GM18505 (cell line): ENCODE data around the gene GNA15.

Experiments
- ATAC-seq: cut with Tn5 transposase; IDR thresholded peaks from one replicate; pipeline ENCODE4 v1.9.1; 2021; ENCODE audit not compliant: unreplicated experiment
- POLR2A ChIP-seq: IDR thresholded peaks from 4 replicates; pipeline ENCODE4 v1.6.1; 2011; ENCODE audit warnings: borderline replicate concordance; ENCODE audit not compliant: insufficient read depth, insufficient read length; ENCODE audit errors: extremely low read depth

GNA15 gene

DNA sequence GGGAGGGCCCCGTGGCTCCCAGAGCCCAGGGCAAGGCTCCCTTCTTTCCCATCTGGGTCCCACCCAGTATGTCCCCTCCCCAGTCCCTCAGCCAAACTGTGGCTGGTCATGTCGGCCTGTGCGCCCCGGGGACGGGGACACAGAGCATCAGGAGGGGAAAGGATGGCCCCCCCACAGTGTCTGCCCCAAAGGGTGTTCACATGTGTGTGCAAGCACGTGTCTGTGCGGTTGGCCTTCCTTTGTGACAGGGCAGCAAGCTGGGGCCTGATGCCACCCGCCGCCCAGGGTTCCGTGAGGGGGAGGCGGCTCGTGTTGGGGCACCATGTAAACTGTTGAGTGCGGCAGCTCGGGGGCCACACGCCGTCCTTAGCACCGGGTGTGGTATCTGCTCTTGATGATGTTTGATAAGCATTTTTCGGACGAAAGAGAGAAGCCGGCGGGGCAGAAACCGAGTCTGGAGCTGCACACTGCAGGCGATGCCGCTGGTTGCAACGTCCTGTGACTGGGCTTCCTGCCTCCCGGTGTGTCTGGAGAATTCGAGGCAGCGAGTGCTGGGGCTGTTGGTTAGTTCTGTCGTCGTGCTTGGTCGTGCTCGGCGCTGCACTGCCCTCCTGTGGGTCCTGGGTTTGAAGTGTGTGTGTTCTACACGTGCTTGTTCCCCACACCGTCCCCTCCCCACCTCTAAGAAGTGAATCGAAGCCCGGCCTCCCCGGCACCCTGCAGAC, 23.3 kb upstream of the GNA15 start:
- ATAC-seq: no peak

DNA sequence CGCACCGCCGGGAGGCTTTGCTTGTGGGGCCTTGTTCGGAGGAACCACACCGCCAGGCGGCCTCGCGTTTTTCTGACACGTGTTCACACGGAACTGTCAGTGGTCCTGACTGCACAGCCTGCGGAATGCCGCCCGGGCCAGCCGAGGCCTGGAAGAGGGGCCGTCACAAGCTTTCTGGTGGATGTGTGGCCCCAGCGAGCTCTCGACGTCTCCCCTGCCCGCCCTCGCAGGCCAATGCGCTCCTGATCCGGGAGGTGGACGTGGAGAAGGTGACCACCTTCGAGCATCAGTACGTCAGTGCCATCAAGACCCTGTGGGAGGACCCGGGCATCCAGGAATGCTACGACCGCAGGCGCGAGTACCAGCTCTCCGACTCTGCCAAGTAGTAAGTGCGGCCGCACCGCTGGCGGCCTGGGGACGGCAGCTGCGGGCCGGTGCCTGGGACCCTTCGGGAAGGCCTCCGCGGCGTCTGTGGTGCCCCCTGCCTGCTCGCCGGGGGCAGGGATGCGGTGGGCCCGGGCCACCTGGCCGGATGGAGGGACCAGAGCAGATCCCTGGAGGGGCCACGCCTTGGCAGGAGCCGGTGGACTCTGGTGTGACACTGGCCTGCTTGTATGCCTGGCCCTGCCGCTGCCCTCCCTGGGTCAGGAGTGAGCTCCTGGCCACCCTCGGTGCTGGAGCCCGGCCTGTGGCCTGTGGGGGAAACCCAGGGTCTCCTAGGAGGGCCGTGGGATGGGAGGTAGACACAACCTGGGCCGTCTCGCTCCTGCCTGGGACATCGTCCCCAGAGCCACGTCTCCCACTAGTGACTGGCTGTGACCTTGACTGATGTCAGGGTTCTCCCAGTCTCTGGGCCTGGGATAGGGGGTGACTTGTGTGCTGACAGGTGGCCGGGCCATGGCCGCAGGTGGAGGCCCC, 22.5 kb upstream of the GNA15 start:
- ATAC-seq: no peak
- no peak for TF ChIP-seq POLR2A

More for the DNA sequence above, 23.3 kb upstream of the GNA15 start:
- TF ChIP-seq POLR2A: no peak

DNA sequence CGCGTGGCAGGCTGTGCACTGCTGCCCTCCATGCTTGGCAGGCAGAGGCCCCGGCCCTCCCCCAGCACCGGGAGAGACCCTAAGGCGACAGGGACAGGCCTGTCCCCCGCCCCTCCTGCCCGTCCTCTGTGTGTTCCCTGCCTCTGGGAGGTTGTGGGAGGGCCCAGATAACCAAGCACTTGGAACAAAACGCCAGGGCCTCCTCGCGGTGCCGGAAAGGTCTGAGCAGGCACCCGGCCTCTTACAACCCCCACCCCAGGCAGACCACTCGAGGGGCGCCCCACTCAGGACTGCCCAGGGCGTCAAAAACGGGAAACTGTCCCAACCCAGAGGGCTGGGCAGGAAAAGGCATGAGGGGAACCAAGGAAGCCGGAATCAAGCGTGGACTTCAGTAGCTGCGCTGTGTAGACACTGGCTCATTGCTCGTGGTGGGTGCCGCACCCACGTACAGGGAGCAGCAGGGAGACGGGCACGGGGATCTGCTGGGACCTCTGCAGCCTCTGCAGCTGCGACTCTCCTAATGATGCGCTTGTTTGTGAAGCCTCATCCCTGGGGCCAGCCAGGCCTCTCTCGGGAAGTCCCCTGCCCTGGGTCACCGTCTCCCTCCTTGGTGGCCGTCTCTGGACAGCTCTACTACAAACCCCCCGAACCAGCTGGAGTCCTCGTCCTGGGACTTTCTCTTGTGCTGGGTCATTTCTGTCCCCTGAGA, 21.7 kb upstream of the GNA15 start:
- no peak for ATAC-seq
- no peak for TF ChIP-seq POLR2A

DNA sequence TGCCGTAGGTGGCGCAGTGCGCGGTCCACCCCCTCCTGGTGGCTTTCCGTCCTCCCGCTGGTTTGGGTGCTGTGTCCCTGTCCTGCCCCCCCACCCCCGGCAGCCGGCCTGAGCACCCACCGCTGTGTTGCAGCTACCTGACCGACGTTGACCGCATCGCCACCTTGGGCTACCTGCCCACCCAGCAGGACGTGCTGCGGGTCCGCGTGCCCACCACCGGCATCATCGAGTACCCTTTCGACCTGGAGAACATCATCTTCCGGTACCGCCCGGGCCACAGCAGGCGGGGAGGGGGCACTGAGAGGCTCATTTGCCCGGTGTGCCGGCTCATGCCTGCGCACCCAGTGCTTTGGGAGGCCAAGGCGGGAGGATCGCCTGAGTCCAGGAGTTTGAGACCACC, 21.0 kb upstream of the GNA15 start:
- no peak for TF ChIP-seq POLR2A
- ATAC-seq: no peak

DNA sequence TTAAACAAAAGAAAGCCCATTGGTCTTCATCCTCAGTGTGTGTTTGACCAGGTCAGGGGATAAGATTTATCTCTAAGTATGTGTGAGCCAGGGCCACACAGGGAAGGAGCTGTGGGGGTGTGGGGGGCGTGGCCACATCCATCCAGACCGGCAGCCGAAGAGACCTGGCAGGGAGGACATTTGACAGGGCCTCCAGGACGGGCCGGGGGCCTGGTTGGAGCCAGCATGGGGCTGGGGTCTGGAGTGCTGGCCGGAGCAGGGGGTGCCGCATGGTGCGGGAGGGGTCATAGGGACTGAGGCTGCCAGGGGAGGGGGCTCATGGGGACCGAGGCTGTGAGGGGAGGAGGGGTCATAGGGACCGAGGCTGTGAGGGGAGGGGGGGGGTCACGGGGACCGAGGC, 20.4 kb upstream of the GNA15 start:
- TF ChIP-seq POLR2A: no peak
- no peak for ATAC-seq

DNA sequence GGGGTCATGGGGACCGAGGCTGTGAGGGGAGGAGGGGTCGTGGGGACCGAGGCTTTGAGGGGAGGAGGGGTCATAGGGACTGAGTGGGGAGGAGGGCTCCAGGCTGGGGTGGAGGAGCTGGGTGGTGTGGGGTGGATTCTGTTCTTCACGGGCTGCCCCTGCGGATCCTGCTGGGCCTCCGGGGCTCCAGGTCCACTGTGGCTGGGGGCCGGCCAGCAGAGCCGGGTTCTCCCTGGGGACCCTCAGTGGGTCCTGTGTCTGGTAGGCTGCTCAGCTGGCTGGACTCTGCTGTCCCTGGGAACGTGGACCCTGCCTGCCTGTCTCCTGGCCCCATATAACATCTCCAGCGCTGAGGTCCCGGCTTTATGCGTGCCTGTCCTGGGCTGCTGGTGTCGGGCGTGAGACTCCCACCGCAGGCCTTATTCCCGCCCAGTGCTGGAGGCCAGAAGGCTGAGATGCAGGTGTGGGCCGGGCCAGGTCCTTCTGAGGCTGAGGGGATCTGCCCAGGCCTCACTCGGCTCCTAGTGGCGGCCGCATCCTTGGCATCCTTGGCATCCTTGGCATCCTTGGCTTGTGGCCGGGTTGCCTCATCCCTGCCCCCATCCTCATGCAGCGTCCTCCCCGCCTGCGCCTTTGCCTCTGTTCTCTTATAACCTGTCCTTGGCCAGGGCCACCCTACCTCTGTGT, 19.8 kb upstream of the GNA15 start:
- TF ChIP-seq POLR2A: no peak
- no peak for ATAC-seq

DNA sequence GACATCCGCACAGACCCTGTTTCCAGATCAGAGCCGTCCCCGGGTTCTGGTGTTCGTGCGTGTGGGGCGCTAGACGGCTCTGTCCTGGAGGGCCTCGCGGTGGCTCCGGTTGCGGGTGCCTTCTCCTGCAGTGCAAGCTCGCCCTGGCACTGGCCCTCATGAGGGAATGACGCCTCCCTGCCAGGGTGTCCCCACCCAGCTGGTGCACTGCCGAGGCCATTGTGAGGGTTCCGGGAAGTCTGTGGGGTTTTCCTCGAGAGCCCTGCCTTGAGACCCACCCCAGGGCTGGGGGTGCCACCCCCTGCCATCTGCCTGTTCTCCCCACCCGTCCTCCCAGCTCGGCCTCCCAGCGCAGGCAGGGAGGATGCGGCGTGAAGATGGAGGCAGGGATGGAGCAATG, 19.2 kb upstream of the GNA15 start:
- TF ChIP-seq POLR2A: no peak
- ATAC-seq: no peak

DNA sequence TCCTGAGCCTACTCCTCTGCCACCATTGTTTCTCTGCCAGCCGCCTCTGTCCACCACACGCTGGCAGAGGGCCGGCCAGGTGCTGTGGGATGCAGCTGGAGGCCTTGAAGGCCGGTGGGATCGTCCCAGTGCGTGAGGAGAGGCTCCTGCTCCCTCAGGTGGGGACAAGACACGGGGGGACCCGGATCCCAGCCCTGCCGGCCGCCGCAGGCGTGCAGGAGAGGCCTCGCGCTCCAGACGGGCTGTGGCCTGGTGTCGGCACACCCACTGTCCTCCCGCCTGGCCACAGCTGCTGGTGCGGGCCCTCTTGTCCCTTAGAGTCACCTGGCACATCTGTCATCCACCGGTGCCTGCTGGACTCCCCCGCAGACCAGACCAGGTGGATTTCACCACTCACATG, 18.1 kb upstream of the GNA15 start:
- no peak for TF ChIP-seq POLR2A

DNA sequence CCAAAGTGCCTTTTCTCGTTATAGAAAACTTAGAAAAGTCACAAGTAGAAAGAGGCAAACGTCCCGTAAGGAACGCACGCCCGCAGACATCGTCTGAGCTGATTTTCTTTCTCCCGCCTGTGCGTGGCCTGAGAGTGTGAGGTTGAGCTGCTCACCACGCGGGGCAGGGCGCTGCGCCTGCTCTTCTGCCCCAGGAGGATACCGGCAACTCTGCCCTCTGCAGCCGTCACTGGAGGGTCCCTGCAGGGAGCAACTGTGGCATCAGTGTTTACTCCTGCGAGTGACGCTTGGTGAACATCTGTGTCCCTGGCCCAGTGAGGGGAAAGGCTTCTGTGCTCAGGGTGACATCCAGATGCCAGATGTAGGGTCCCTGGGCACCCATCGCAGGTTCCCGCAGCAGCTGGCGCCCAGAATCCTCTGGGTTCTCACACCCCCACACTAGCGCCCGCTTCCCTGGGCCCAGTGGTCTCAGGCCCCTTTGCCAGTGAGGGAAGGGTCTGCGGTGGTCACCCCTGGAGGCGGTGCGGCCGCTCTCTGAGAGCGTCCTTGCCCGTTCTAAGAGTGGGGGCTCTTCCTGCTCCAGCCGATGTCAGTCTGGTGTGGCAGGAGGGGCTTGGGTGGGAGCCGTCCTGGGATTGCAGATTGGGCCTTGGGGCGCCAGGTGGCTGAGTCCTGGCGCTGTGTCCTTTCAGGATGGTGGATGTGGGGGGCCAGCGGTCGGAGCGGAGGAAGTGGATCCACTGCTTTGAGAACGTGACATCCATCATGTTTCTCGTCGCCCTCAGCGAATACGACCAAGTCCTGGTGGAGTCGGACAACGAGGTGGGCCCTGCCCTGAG, 17.4 kb upstream of the GNA15 start:
- ATAC-seq: no peak

More for the DNA sequence above, 18.1 kb upstream of the GNA15 start:
- ATAC-seq: no peak

DNA sequence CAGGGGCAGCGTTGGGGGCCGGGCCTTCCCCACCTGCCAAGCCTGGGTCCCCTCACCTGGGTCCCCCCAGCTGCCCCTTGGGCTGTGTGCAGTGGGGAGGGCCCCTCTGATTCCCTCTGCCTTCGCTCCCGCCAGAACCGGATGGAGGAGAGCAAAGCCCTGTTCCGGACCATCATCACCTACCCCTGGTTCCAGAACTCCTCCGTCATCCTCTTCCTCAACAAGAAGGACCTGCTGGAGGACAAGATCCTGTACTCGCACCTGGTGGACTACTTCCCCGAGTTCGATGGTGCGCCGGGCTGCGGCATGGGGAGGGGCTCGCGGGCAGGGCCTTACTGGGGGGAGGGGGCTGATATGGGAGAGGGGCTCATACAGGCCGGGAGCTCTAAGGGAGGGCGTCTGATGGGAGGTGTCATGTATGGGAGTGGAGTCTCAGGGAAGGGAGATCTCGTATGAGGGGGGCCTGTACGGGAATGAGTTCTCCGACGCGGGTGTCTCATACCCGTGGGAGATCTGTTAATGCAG, 16.7 kb upstream of the GNA15 start:
- no peak for ATAC-seq
- no peak for TF ChIP-seq POLR2A

More for the DNA sequence above, 17.4 kb upstream of the GNA15 start:
- no peak for TF ChIP-seq POLR2A

DNA sequence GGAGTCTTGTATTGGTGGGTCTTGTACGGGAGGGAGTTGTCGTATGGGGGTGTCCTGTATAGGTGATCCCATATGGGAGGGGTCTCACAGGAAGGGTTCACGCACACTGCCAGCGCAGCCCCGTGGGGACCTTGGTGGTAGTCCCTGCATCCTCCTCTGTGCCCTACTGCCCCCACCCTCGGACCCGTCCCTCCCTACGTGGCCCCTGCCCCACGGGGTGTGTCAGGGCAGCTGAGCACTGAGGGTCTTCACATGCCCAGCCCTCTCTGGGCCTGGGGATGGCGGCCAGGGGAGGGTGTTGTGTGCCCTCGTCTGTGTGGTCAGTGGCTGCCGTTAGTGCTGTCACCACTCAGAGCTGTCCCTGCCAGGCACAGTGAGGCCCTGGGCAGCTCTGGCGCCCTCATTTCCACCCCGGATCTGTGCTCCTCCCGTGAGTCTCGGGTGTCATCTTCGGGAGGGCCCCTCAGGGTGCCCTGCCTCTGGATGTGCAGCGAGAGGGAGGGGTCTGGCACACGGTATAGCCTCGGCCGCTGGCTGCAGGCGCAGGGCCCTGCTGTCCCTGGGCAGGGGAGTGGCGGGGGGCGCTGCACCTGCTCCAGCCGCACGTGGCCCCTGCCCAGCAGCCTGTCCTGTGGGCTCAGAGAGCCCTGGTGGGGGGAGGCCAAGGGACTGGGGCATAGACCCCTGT, 16.0 kb upstream of the GNA15 start:
- ATAC-seq: no peak
- TF ChIP-seq POLR2A: no peak
